ENCODE measurements around the gene GLOD4.
"Not testable (repeated sequence)": the region's sequence is repeated elsewhere in the genome, so short reads cannot be mapped to it uniquely, and the experiment has no call there.

Gene GLOD4

GRCh38 chr17:802481-802880, 20.4 kb upstream of the GLOD4 start:
- DNase-seq (ENCODE audit: low read depth in 2 of 2) = no peak

DNA sequence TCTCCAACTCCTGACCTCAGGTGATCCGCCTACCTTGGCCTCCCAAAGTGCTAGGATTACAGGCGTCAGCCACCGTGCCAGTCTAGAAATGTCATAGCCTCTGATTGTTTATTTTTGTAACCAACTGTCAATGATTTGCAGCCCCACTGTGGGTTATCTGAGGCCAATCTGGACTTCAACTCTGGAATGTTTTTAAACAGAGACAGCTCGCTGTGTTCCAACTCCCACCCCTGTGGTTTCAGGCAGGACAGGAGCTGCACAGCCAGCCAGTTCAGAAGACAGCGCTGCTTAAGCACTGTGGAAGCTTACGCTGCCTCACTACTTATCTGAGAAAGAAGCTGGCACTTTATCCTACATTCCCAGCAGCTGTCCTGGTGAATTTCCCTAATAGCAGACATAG, 19.6 kb upstream of the GLOD4 start:
- DNase-seq (ENCODE audit: low read depth in 2 of 2) = no peak

DNA sequence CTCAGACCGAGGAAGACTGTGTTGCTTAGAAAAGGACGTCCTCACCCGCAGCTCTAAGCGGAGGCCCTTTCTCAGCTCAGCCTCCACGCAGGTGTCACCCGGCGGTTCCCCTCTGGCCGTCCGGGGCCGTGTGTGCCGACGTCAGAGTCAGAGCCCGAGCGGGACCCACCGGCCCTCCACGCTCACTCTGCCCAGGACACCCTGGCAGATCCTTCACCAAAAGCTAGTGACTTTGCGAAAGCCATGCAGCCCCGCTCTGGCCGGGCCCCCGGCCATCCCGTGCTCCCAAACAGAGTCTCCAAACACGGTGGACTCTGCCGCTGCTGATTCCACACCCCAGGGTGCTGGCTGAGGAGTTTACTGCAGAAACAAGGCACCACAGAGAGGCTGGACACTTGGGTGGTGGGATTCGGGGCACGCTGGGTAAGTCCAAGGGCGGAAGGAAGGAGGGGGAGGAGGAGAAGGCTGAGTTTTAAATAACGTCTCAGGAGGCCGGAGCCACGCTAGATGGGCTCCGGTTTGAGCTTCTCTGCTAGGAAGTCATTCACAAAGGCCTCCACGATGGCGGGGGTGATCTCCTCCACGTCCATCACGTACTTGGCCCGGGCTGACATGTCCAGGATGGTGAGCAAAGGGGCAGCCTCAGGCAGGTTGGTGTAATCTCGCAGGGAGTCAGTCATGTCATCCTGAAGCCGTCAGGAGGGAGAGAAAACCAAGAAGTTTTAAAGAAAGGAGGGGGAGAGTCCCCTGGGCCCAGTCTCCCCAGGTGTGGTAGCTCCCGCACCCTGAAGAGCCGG, 18.6 kb upstream of the GLOD4 start:
- DNase-seq (ENCODE audit: low read depth in 2 of 2) = no peak

DNA sequence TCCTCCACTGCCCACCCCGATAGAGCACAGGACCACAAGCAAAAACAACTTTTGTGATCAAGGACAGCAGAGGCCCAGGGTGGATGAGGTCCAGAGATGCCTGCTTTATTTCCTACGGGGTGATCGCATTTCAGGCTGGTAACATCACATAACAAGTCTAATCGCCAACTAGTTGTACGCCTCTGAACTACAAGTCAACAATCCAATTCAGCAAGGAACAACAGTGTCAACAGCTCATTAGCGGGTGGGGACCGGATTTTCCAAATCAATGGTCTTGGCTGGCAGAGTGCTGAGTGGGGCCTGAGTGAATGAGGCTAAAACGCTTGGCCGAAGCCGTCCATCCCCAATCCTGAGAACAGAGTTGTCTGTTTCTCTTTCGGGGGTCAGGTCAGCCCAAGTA, 17.2 kb upstream of the GLOD4 start:
- no peak for DNase-seq (ENCODE audit: low read depth in 2 of 2)

GRCh38 chr17:798246-798645, 16.2 kb upstream of the GLOD4 start:
- no peak for DNase-seq (ENCODE audit: low read depth in 2 of 2)

DNA sequence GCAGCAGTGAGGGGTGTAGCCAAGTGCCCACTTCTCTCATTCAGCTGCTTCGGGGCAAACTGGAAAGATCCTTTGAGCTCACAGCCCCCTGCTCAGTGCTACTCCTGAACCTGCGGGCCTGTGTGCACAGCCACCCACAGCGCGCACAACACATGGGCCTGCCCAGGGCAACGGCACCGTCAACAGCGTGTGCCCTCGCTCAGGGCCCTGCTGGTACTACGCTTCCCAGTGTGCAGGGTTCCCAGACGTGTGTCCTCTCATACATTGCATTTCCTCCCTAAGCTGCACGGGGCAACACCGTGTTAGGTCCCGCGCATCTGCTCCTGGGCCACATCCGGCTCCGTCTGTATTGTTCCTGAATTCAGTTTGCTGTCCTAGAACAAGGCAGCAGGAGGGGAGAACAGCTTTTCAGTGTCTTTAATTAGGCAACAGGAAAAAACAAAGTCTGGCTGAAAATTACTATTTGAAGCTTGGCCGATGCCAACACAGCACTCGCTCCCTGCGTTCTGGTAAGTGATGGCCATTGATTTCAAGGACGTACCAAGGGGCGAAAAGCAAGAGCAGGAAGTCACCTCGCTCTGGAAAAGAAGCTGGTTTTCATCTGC, 15.3 kb upstream of the GLOD4 start:
- DNase-seq (ENCODE audit: low read depth in 2 of 2) = no peak

GRCh38 chr17:796609-797008, 14.5 kb upstream of the GLOD4 start:
- no peak for DNase-seq (ENCODE audit: low read depth in 2 of 2)

DNA sequence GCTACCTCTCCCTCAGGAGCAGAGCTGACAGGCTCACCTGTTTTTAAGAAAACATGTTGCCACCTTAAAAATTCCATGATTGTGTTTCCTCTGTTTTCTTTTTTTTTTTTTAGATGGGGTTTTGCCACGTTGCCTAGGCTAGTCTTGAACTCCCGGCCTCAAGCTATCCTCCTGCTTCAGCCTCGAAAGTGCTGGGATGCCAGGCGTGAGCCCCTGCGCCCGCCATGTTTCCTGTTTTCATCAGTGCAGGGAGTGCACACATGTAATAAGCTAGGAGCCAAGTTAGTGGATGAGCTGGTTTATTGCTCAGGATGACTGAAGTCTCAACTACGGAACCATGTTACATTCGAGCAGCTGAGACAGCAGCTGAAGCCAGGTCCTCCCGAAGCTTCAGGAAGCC, 13.6 kb upstream of the GLOD4 start:
- DNase-seq (ENCODE audit: low read depth in 2 of 2) = no peak

DNA sequence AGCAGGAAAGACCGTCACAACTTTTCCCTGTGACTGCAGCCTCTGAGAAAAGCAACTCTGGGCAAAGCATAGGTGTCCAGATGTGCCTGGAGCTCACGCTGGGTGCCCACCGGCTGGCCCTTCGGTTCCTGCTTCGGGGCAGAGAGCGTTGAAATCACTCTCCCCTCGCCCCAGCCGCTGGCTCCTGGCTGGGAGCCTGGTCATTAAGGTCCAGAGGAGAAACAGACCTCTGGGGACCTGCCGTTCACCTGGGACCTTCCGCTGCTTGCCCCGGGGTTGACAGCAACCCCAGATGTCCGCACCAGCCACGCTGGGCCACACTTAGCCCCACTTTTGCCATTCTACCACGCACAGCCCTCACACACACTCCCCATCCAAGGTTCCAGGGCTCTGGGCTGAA, 13.2 kb upstream of the GLOD4 start:
- no peak for DNase-seq (ENCODE audit: low read depth in 2 of 2)

DNA sequence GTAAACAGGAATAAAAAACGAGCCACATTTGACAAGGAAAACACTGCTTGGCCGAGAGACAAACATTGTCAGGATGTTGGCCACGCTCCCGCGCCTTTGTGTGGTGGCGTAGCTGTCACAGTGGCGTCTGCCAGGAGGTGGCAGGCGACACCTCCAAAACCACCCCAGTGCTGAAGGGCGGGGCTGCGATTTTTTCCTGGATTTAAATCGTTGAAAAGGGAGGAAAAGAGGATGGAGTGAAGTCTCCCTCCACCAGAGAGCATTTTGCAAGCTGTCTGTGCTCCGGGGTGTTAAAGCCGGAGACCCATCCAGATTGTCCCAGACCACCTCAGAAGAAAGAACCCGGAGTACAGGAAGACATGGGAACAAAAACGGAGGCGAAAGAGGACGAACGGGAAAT, 12.8 kb upstream of the GLOD4 start:
- DNase-seq (ENCODE audit: low read depth in 2 of 2) = peak; percentile 25

DNA sequence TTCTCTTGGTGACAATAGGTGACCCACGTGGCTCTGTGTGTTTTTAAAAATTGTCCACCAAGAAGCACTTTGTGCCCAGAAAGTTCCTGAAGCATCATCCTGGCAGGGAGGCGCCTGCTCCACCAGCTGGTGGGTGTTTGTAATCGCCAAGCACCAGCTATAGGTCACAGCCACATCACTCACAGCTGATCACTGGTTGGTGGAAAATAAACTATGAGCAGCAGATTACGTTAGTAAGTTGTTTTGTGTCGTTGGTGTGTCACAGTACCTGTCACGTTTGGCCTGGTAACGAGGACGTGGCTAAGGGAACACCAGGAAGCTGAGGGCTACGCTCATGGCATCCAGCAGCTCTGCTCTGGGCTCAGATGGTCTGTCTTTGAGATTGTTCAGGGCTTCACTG, 10.2 kb upstream of the GLOD4 start:
- DNase-seq (ENCODE audit: low read depth in 2 of 2) = no peak

DNA sequence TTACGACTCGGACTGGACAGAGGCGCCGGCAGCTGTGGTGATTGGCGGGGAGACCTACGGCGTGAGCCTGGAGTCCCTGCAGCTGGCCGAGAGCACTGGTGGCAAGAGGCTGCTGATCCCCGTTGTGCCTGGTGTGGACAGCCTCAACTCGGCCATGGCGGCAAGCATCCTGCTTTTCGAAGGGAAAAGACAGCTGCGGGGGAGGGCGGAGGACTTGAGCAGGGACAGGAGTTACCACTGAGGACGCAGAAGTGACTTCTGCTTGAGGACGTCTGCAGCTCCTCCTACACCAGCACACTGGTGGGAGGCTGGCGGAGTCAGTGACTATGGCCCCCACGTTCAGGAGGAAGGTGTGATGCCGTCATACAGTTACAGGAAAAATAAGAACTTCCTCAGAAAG, 9.7 kb upstream of the GLOD4 start:
- DNase-seq (ENCODE audit: low read depth in 2 of 2) = no peak

DNA sequence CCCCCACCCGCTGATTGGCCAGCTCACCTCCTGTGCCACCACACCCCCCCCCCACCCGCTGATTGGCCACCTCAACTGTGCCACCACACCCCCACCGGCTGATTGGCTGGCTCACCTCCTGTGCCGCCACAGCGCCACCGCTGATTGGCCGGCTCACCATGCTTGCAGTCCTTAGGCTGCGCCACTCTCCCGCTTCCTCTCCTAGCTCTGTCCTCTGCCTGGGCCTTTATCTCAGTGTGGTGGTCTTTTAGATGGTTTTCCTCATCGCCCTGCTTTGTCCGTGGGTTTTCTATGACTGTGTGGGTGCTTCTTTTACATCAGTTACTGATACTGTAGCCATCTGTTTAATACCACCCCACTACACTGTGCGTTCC, 8.8 kb upstream of the GLOD4 start:
- not testable (repeated sequence) for DNase-seq (ENCODE audit: low read depth in 2 of 2)

GRCh38 chr17:789931-790873, 8.1 kb upstream of the GLOD4 start:
- DNase-seq (ENCODE audit: low read depth in 2 of 2) = not testable (repeated sequence)

DNA sequence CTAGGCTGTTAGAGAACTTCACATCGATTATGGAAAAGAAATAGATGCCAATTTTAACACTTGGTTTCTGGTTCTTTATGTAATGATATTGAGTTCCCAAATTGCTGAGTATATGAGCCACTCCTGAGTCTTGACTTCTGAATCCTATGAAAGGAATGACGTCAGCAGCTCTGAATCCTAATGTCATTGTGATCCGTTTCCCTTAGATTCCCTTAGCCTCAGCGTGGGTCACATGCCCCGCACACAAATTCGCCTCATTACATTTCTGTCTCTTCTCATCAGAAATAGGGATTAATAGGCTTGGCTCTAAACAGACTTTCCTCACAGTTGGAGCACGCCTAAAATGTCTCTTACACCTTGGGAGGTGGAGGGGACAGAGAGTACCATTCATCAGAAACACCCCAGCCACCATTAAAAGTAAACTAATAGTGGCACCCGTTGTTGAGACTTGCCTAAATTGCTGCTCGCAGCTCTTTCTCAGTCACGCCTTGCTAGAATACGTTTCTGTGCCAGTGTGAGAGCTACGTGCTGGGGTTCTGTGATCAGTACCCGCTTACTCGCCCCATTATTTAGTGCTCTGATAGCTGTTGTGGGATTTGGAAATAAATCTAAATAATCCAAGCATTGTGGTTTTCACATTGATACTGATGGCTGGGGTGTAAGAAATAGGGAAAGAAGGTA, 7.2 kb upstream of the GLOD4 start:
- DNase-seq (ENCODE audit: low read depth in 2 of 2) = no peak

GRCh38 chr17:788551-788950, 6.5 kb upstream of the GLOD4 start:
- DNase-seq (ENCODE audit: low read depth in 2 of 2) = no peak

- DNase-seq (ENCODE audit: low read depth in 2 of 2) = no peak
Measured at GRCh38 chr17:787641-788221, 5.7 kb upstream of the GLOD4 start.

DNA sequence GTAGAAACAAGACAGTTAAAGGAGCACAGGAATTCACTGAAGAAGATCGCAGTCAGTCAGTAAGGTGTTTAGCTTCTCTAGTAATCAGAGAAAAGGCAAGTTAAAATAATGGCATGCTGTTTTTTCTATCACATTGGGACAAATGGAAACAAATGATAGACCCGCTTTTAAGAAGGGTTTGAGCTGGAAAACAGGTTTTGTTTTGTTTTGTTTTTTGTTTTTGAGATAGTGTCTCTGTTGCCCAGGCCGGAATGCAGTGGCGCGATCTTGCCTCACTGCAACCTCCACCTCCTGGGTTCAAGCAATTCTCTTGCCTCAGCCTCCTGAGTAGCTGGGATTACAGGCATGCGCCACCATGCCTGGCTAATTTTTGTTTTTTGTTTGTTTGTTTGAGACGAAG, 3.8 kb upstream of the GLOD4 start:
- DNase-seq (ENCODE audit: low read depth in 2 of 2) = not testable (repeated sequence)

- DNase-seq (ENCODE audit: low read depth in 2 of 2) = no peak
Measured at GRCh38 chr17:784143-784542, 2.1 kb upstream of the GLOD4 start.

GRCh38 chr17:778096-778495, 4.0 kb downstream of the GLOD4 start:
- DNase-seq (ENCODE audit: low read depth in 2 of 2) = no peak

DNA sequence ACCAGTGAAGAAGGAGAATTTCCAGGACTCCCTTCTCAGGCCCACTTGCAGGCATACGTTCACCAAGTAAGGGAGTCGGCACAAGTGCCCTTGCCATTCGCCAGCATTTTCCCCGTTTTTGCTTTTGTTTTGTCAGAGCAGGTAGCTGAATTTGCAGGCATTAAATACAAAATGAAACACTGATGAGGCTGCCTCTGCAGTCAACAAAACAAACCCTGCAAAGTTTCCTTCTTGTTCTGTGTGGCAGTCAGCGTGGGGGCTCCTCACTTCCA, 7.8 kb downstream of the GLOD4 start:
- no peak for DNase-seq (ENCODE audit: low read depth in 2 of 2)
